H1 (cell line): ENCODE measurements around the gene RAB3D. TPM values are rescaled to one million over a fixed set of nuclear protein-coding genes. Genes with fewer than 3 reads are reported as not detected.

Source experiments
- GTF2F1 ChIP-seq: IDR thresholded peaks from 2 replicates; pipeline ENCODE4 v1.6.1; 2012; ENCODE audit warnings: low read depth, low read length, improper control_type of control experiment, borderline replicate concordance
- KDM1A ChIP-seq: fragments of 200-600, 300-600 bp; sonication (generic); IDR thresholded peaks from 2 replicates; pipeline ENCODE4 v1.7.1; 2016; ENCODE audit warnings: mild to moderate bottlenecking, low read length, borderline replicate concordance
- KDM5A ChIP-seq: fragments of 200-600 bp; IDR thresholded peaks from 2 replicates; pipeline ENCODE4 v1.7.1; 2012; ENCODE audit warnings: mild to moderate bottlenecking, low read length, inconsistent platforms, mixed read lengths
- NRF1 ChIP-seq: IDR thresholded peaks from 2 replicates; pipeline ENCODE4 v1.6.1; 2011; ENCODE audit warnings: mild to moderate bottlenecking, low read depth, low read length, improper control_type of control experiment
- RXRA ChIP-seq: IDR thresholded peaks from 2 replicates; pipeline ENCODE4 v1.6.1; 2011; ENCODE audit warnings: low read depth, mild to moderate bottlenecking, low read length, moderate library complexity; ENCODE audit not compliant: insufficient read depth
- SIN3A ChIP-seq, 2 experiments: IDR thresholded peaks in 1 of 2; conservative IDR thresholded peaks in 1 of 2; 2 replicates each; pipeline ENCODE4 v1.6.1; 2011 to 2012; ENCODE audit warnings: low read length in 2 of 2, improper control_type of control experiment in 1 of 2, low read depth in 1 of 2, mild to moderate bottlenecking in 1 of 2
- SRF ChIP-seq: IDR thresholded peaks from 2 replicates; pipeline ENCODE4 v1.6.1; 2011; ENCODE audit warnings: mild to moderate bottlenecking, low read depth, low read length, moderate library complexity
- polyA plus RNA-seq, 7 experiments: library from polyadenylated mRNA; depleted of rRNA in 3 of 7; stranded (reverse) in 5 of 7; unstranded in 2 of 7; fragments of >200 nt in 5 of 7; fragments of 200-250 nt in 2 of 7; gene quantifications; 1 replicate in 5 of 7; 2 replicates in 1 of 7; 4 replicates in 1 of 7; pipeline versions ENCODE4 v1.2.1 to v1.2.3, GENCODE V29; 2011 to 2013; ENCODE audit warnings: missing spikeins in 2 of 7, mixed read lengths in 2 of 7
- total RNA-seq: library from RNA; stranded (reverse); fragmentation: NEBNext Ultra II Directional; extraction: Animal tissue kit (Norgen Biotek cat#: 25700); gene quantifications from 2 replicates; pipeline ENCODE4 v1.2.1, GENCODE V29; 2021

The RAB3D gene
- total and polyA plus RNA-seq, 2 of the 8 experiments (the other 6 are each of a cell fraction or from before 2014, with no cell fraction given), result 17.8 to 23.8 TPM

DNA sequence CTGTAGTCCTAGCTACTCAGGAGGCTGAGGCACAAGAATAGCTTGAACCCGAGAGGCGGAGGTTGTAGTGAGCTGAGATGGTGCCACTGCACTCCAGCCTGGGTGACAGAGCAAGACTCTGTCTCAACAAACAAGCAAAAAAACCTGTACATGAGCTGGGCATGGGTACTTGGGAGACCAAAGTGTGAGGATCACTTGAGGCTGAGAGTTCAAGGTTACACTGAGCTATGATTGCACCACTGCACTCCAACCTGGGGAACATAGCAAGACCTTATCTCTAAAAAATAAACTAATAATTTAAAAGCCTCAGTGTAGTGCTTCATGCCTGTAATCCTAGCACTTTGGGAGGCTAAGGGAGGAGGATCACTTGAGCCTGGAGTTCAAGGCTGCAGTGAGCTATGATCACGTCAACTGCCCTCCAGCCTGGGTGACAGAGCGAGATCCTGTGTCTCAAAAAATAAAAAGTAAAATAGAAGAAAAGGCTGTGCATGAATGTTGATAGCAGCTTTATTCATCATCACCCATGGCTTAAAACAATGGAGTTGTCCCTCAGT, 64.8 kb downstream of the RAB3D start (continued):
- no peak for TF ChIP-seq NRF1
- TF ChIP-seq GTF2F1, result no peak
- TF ChIP-seq KDM1A, result no peak
- no peak for TF ChIP-seq SIN3A (conservative IDR thresholded peaks at IDR 0.05 in 1 of 2, IDR thresholded peaks at IDR 0.05 in 1 of 2; ENCODE audit: low read depth in 1 of 2, low read length in 2 of 2)
- no peak for TF ChIP-seq SRF
- no peak for TF ChIP-seq RXRA
- TF ChIP-seq KDM5A, result no peak
